HepG2 (cell line): ENCODE measurements around the gene PRRC2A. TPM values are rescaled to one million over a fixed set of nuclear protein-coding genes. Genes with fewer than 3 reads are reported as not detected.

Experiments
- ARID4A ChIP-seq: sonication (generic); formaldehyde crosslinking; IDR thresholded peaks from 2 replicates; pipeline ENCODE4 v1.5.0; 2020; ENCODE audit warnings: mild to moderate bottlenecking, missing genetic modification reagents, borderline replicate concordance
- ETV6 ChIP-seq: sonication (generic); formaldehyde crosslinking; conservative IDR thresholded peaks from 2 replicates; pipeline ENCODE4 v1.4.0; 2020; ENCODE audit warnings: missing genetic modification reagents
- FOXK1 ChIP-seq: sonication (generic); formaldehyde crosslinking; IDR thresholded peaks from 2 replicates; pipeline ENCODE4 v1.4.0; 2020; ENCODE audit warnings: low read depth, missing genetic modification reagents, borderline replicate concordance
- HBP1 ChIP-seq: IDR thresholded peaks from 2 replicates; pipeline ENCODE4 v1.6.1; 2016; ENCODE audit warnings: low read depth, control low read depth
- MATR3 ChIP-seq: sonication (generic); formaldehyde crosslinking; IDR thresholded peaks from 2 replicates; pipeline ENCODE4 v1.4.0; 2020; ENCODE audit warnings: missing genetic modification reagents
- MXD3 ChIP-seq: IDR thresholded peaks from 2 replicates; pipeline ENCODE4 v1.6.1; 2016; ENCODE audit warnings: mild to moderate bottlenecking, missing biosample characterization, missing genetic modification reagents
- MXI1 ChIP-seq: IDR thresholded peaks from 3 replicates; pipeline ENCODE4 v1.6.1; 2012; ENCODE audit warnings: low read depth, low read length, inconsistent platforms, borderline replicate concordance
- PAWR ChIP-seq: sonication (generic); formaldehyde crosslinking; IDR thresholded peaks from 2 replicates; pipeline ENCODE4 v1.4.0; 2020; ENCODE audit warnings: missing genetic modification reagents, mild to moderate bottlenecking, borderline replicate concordance
- SIN3B ChIP-seq: fragments of 150-350 bp; IDR thresholded peaks from 2 replicates; pipeline ENCODE4 v1.6.1; 2014; ENCODE audit warnings: low read length
- SIX4 ChIP-seq: sonication (generic); formaldehyde crosslinking; IDR thresholded peaks from 2 replicates; pipeline ENCODE4 v1.4.0; 2020; ENCODE audit warnings: missing genetic modification reagents
- TCF7 ChIP-seq: sonication (generic); IDR thresholded peaks from 2 replicates; pipeline ENCODE4 v1.6.1; 2016; ENCODE audit warnings: antibody characterized with exemption, low read depth
- ZFP36 ChIP-seq: fragments of 150-350 bp; IDR thresholded peaks from 2 replicates; pipeline ENCODE4 v1.6.1; 2018; ENCODE audit warnings: borderline replicate concordance, low read length, low read depth; ENCODE audit not compliant: partially characterized antibody
- ZNF260 ChIP-seq: sonication (generic); formaldehyde crosslinking; IDR thresholded peaks from 2 replicates; pipeline ENCODE4 v1.4.0; 2020; ENCODE audit warnings: missing genetic modification reagents, low read depth, mild to moderate bottlenecking, borderline replicate concordance
- ZNF280B ChIP-seq: sonication (generic); formaldehyde crosslinking; IDR thresholded peaks from 2 replicates; pipeline ENCODE4 v1.5.0; 2020; ENCODE audit warnings: missing genetic modification reagents, mild to moderate bottlenecking, borderline replicate concordance
- ZNF563 ChIP-seq: sonication (generic); formaldehyde crosslinking; IDR thresholded peaks from 2 replicates; pipeline ENCODE4 v1.8.0; 2022; ENCODE audit warnings: mild to moderate bottlenecking, moderate library complexity, missing genetic modification reagents
- ZNF652 ChIP-seq: IDR thresholded peaks from 2 replicates; pipeline ENCODE4 v1.6.1; 2016; ENCODE audit warnings: low read depth, borderline replicate concordance
- polyA plus RNA-seq, 8 experiments: library from polyadenylated mRNA; depleted of rRNA in 3 of 8; stranded (reverse) in 7 of 8; unstranded in 1 of 8; fragments of >200 nt; fragmentation: Illumina TruSeq in 4 of 8; extraction: Trizol in 4 of 8; gene quantifications; 2 replicates each; pipeline versions ENCODE4 v1.2.1 to v1.2.3, GENCODE V29; 2011 to 2016; ENCODE audit warnings: low read depth in 4 of 8, missing spikeins in 1 of 8, mixed read lengths in 1 of 8; ENCODE audit not compliant: insufficient read depth in 1 of 8
- total RNA-seq, 5 experiments: library from RNA; depleted of rRNA; stranded (reverse); fragments of >200 nt; fragmentation: Illumina TruSeq; extraction: Trizol; gene quantifications; 2 replicates each; pipeline ENCODE4 v1.2.3, GENCODE V29; 2016; ENCODE audit warnings: low read depth in 1 of 5

Gene PRRC2A
- total and polyA plus RNA-seq, 2 of the 13 experiments (the other 11 are each of a cell fraction or from before 2014, with no cell fraction given) = 38.9 to 47.4 TPM

- no peak for TF ChIP-seq SIN3B
- TF ChIP-seq ETV6 (CRISPR knock-in tag) = no peak
- peak; percentile 18; the same call in 1 of the 2 replicates for TF ChIP-seq MXD3
- TF ChIP-seq FOXK1 (CRISPR knock-in tag) = no peak
- no peak for TF ChIP-seq ZNF563 (CRISPR knock-in tag)
- no peak for TF ChIP-seq TCF7
- peak; percentile 17; the same call in 1 of the 2 replicates for TF ChIP-seq ZNF280B
- peak; percentile 21; the same call in 1 of the 2 replicates for TF ChIP-seq ARID4A (CRISPR knock-in tag)
- TF ChIP-seq MATR3 (CRISPR knock-in tag) = no peak
- no peak for TF ChIP-seq HBP1 (CRISPR knock-in tag)
- no peak for TF ChIP-seq ZNF652
- TF ChIP-seq ZNF260 (CRISPR knock-in tag) = no peak
- TF ChIP-seq SIX4 (CRISPR knock-in tag) = no peak
- no peak for TF ChIP-seq ZFP36
- no peak for TF ChIP-seq PAWR (CRISPR knock-in tag)
- TF ChIP-seq MXI1 = no peak
Observed at GRCh38 chr6:31658983-31659648, 38.6 kb downstream of the PRRC2A start (continued).
